ENCODE data around the gene SKI. TPM values are rescaled to one million over a fixed set of nuclear protein-coding genes. Genes with fewer than 3 reads are reported as not detected.
A peak's percentile ranks its signal among the peaks of the same experiment; 100 is the strongest.

The SKI gene
- total RNA-seq, 2 donors from 2014 or later, result 46.2 to 114 TPM

DNA sequence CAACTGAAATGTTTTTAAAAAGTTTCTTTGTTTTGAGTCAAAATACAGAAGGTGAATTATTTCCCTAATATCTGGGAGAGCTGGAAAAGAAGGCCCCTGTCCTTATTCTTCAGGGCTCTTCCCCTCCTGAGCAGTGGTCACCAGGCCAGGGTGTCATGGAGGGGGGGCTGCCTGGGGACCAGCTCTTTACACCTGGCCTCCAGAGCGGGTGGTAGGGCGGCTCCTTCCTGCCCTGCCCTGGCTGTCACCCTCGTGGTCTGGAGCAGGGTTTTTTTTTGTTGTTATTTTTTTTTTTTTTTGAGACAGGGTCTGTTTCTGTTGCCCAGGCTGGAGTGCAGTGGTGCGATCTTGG lies 6.6 kb downstream of the SKI start:
- TF ChIP-seq POLR2AphosphoS5 (IDR thresholded peaks at IDR 0.05), result no peak
- TF ChIP-seq CTCF (IDR thresholded peaks at IDR 0.05), result no peak
- TF ChIP-seq POLR2A (IDR thresholded peaks at IDR 0.05), result no peak
- Histone ChIP-seq H3K4me3 (peak overlapping the region in 1 of 2 donors; percentile 11), H3K27ac (peak overlapping the region; percentile 93 to 95), H3K36me3 (no peaks in the 10 kb centered on the region), H3K9me3 (no peaks in the 10 kb centered on the region), H3K27me3 (replicated peaks; ENCODE audit: insufficient read depth) (no peaks in the 10 kb centered on the region), H3K4me1 (replicated peaks) (peaks cover 55% of the 10 kb centered on the region)
- intact Hi-C loops (cut with DNase I), result loop anchor here (5.0 kb wide), 2 partner anchors 38 to 83 kb away; no protein-coding TSS in a partner anchor
- DNase-seq (ENCODE audit: low spot score), result no peak
- 38% methylated on average over 4 of the region's 4 CpGs for WGBS

DNA sequence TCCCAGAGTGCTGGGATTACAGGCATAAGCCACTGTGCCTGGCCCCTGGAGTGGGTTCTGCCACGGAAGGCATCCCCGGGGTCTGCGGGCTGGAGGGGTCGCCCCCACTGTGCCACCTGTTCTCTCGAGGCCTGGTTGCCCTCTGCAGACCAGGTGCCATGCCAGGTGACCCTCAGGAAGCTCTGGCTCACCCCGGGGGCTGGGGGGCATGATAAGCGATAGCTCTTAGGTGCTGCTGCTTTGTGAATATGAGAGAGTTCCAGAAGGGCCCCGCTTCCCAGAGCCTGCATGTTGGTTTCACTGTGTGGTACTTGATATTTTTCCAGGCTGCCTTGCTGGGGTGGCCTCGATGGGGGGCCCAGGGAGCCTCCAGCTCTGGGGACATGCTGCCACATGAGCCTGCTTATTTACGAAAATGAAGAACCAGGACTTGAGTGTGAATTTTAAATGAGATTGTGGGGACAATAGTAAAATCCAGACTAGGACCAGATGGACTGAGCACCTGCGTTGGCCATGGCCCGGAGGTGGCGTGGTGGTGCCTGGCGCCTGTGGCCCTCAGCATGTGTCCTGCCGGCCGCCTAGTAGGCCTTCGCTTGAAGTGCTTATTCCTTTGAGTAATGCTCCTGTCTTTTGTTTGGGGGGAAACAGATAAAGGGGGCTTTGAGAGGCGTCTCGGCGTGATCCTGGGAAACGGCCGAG lies 7.3 kb downstream of the SKI start:
- intact Hi-C loops (cut with DNase I), result no loop called here
- TF ChIP-seq CTCF (IDR thresholded peaks at IDR 0.05) (no peak), POLR2A (IDR thresholded peaks at IDR 0.05) (no peak), POLR2AphosphoS5 (IDR thresholded peaks at IDR 0.05) (no peak)
- no peak for DNase-seq (ENCODE audit: low spot score)
- H3K27me3 ChIP-seq (replicated peaks; ENCODE audit: insufficient read depth), result no peaks in the 10 kb centered on the region
- no peaks in the 10 kb centered on the region for H3K9me3 ChIP-seq
- H3K36me3 ChIP-seq, result no peaks in the 10 kb centered on the region
- peak overlapping the region; percentile 93 to 95 for H3K27ac ChIP-seq
- no peak overlapping the region for H3K4me3 ChIP-seq
- H3K4me1 ChIP-seq (replicated peaks), result peaks cover 62% of the 10 kb centered on the region
- 84% methylated on average over 22 of the region's 22 CpGs for WGBS

- no peak overlapping the region for H3K4me3 ChIP-seq
- no peak for DNase-seq (ENCODE audit: low spot score)
- no peaks in the 10 kb centered on the region for H3K27me3 ChIP-seq (replicated peaks; ENCODE audit: insufficient read depth)
- peaks cover 62% of the 10 kb centered on the region for H3K4me1 ChIP-seq (replicated peaks)
- no peaks in the 10 kb centered on the region for H3K9me3 ChIP-seq
- H3K36me3 ChIP-seq, result no peaks in the 10 kb centered on the region
- WGBS, result 60% methylated on average over 28 of the region's 28 CpGs
- H3K27ac ChIP-seq, result peak overlapping the region; percentile 17 to 95
- TF ChIP-seq CTCF (IDR thresholded peaks at IDR 0.05) (no peak), POLR2A (IDR thresholded peaks at IDR 0.05) (no peak), POLR2AphosphoS5 (IDR thresholded peaks at IDR 0.05) (no peak)
- intact Hi-C loops (cut with DNase I), result no loop called here
Measured at GRCh38 chr1:2236695-2237677, 8.9 kb downstream of the SKI start.

GRCh38 chr1:2237773-2238172 lies 9.7 kb downstream of the SKI start:
- DNase-seq (ENCODE audit: low spot score), result no peak
- TF ChIP-seq POLR2AphosphoS5 (IDR thresholded peaks at IDR 0.05) (no peak), POLR2A (IDR thresholded peaks at IDR 0.05) (no peak), CTCF (IDR thresholded peaks at IDR 0.05) (no peak)
- intact Hi-C loops (cut with DNase I), result no loop called here
- Histone ChIP-seq H3K9me3 (no peaks in the 10 kb centered on the region), H3K36me3 (no peaks in the 10 kb centered on the region), H3K27me3 (replicated peaks; ENCODE audit: insufficient read depth) (no peaks in the 10 kb centered on the region), H3K27ac (peak overlapping the region; percentile 52 to 58), H3K4me1 (replicated peaks) (peaks cover 54% of the 10 kb centered on the region), H3K4me3 (no peak overlapping the region)
- 58% methylated on average over 18 of the region's 19 CpGs for WGBS

Data from prostate gland (tissue), 2 donors.